Muscle layer of colon (tissue), 2 donors: ENCODE measurements around the gene ACVR1C.

ENCODE experiments used
- H3K27ac ChIP-seq: one replicate; pipeline ENCODE4 v1.7.0; 2013; ENCODE audit warnings: low read depth, mild to moderate bottlenecking, low read length, moderate library complexity
- H3K27me3 ChIP-seq, 2 donors: one replicate each; pipeline ENCODE4 v1.7.0; 2013; ENCODE audit warnings: low read length in 2 of 2, mild to moderate bottlenecking in 2 of 2; ENCODE audit not compliant: insufficient read depth in 2 of 2, control insufficient read depth in 1 of 2
- H3K36me3 ChIP-seq: one replicate; pipeline ENCODE4 v1.7.0; 2013; ENCODE audit warnings: mild to moderate bottlenecking, low read length; ENCODE audit not compliant: insufficient read depth
- H3K4me1 ChIP-seq: one replicate; pipeline ENCODE4 v1.7.0; 2013; ENCODE audit warnings: mild to moderate bottlenecking, low read length; ENCODE audit not compliant: insufficient read depth
- H3K4me3 ChIP-seq, 2 donors: one replicate each; pipeline ENCODE4 v1.7.0; 2013; ENCODE audit warnings: low read length in 2 of 2, low read depth in 1 of 2, mild to moderate bottlenecking in 1 of 2, moderate library complexity in 1 of 2
- H3K9ac ChIP-seq: one replicate; pipeline ENCODE4 v1.7.0; 2013; ENCODE audit warnings: low read length
- H3K9me3 ChIP-seq: one replicate; pipeline ENCODE4 v1.7.0; 2013; ENCODE audit warnings: mild to moderate bottlenecking, low read length
- donor health status: abdominal sarcoma.
- donor health status: Adenocarcinoma of cecum.

The ACVR1C gene

GRCh38 chr2:157492189-157492773 is 136.4 kb downstream of the ACVR1C start:
- Histone ChIP-seq H3K27ac (no peak overlapping the region), H3K4me3 (no peak overlapping the region), H3K36me3 (no peaks in the 10 kb centered on the region), H3K9ac (no peak overlapping the region), H3K4me1 (no peaks in the 10 kb centered on the region), H3K9me3 (no peaks in the 10 kb centered on the region), H3K27me3 (no peaks in the 10 kb centered on the region)

GRCh38 chr2:157489983-157490382 is 138.7 kb downstream of the ACVR1C start:
- Histone ChIP-seq H3K4me1 (no peaks in the 10 kb centered on the region), H3K9ac (no peak overlapping the region), H3K36me3 (no peaks in the 10 kb centered on the region), H3K4me3 (no peak overlapping the region), H3K27ac (no peak overlapping the region), H3K9me3 (no peaks in the 10 kb centered on the region), H3K27me3 (no peaks in the 10 kb centered on the region)

- Histone ChIP-seq H3K9me3 (no peaks in the 10 kb centered on the region), H3K36me3 (no peaks in the 10 kb centered on the region), H3K9ac (no peak overlapping the region), H3K27me3 (no peaks in the 10 kb centered on the region), H3K27ac (no peak overlapping the region), H3K4me3 (no peak overlapping the region), H3K4me1 (no peaks in the 10 kb centered on the region)
These were observed 139.8 kb downstream of the ACVR1C start for GRCh38 chr2:157488877-157489276.

GRCh38 chr2:157487747-157488146 is 140.9 kb downstream of the ACVR1C start:
- Histone ChIP-seq H3K27ac (no peak overlapping the region), H3K4me3 (no peak overlapping the region), H3K27me3 (no peaks in the 10 kb centered on the region), H3K9ac (no peak overlapping the region), H3K9me3 (no peaks in the 10 kb centered on the region), H3K36me3 (no peaks in the 10 kb centered on the region), H3K4me1 (no peaks in the 10 kb centered on the region)

- Histone ChIP-seq H3K9ac (no peak overlapping the region), H3K27ac (no peak overlapping the region)
These were observed 141.4 kb downstream of the ACVR1C start for GRCh38 chr2:157487271-157487610.

GRCh38 chr2:157486596-157487270 is 141.9 kb downstream of the ACVR1C start:
- Histone ChIP-seq H3K4me1 (no peaks in the 10 kb centered on the region), H3K9ac (no peak overlapping the region), H3K4me3 (no peak overlapping the region)

More at GRCh38 chr2:157487271-157487610, 141.4 kb downstream of the ACVR1C start:
- Histone ChIP-seq H3K36me3 (no peaks in the 10 kb centered on the region), H3K4me1 (no peaks in the 10 kb centered on the region), H3K27me3 (no peaks in the 10 kb centered on the region), H3K9me3 (no peaks in the 10 kb centered on the region), H3K4me3 (no peak overlapping the region)

GRCh38 chr2:157480182-157480961 is 148.3 kb downstream of the ACVR1C start:
- no peak overlapping the region for H3K4me3 ChIP-seq
- no peaks in the 10 kb centered on the region for H3K27me3 ChIP-seq
- no peaks in the 10 kb centered on the region for H3K4me1 ChIP-seq
- H3K27ac ChIP-seq: no peak overlapping the region
- H3K36me3 ChIP-seq: no peaks in the 10 kb centered on the region
- H3K9ac ChIP-seq: no peak overlapping the region
- H3K9me3 ChIP-seq: no peaks in the 10 kb centered on the region

More at GRCh38 chr2:157486596-157487270, 141.9 kb downstream of the ACVR1C start:
- Histone ChIP-seq H3K36me3 (no peaks in the 10 kb centered on the region), H3K27ac (no peak overlapping the region), H3K27me3 (no peaks in the 10 kb centered on the region), H3K9me3 (no peaks in the 10 kb centered on the region)

GRCh38 chr2:157479081-157480027 is 149.3 kb downstream of the ACVR1C start:
- Histone ChIP-seq H3K4me3 (no peak overlapping the region), H3K9ac (no peak overlapping the region), H3K36me3 (no peaks in the 10 kb centered on the region), H3K27me3 (no peaks in the 10 kb centered on the region), H3K27ac (no peak overlapping the region), H3K4me1 (no peaks in the 10 kb centered on the region), H3K9me3 (no peaks in the 10 kb centered on the region)

GRCh38 chr2:157477919-157478318 is 150.7 kb downstream of the ACVR1C start:
- Histone ChIP-seq H3K4me3 (no peak overlapping the region), H3K27me3 (no peaks in the 10 kb centered on the region), H3K4me1 (no peaks in the 10 kb centered on the region), H3K9me3 (no peaks in the 10 kb centered on the region), H3K27ac (no peak overlapping the region), H3K36me3 (no peaks in the 10 kb centered on the region), H3K9ac (no peak overlapping the region)

GRCh38 chr2:157476953-157477709 is 151.5 kb downstream of the ACVR1C start:
- Histone ChIP-seq H3K9ac (no peak overlapping the region), H3K36me3 (no peaks in the 10 kb centered on the region), H3K27me3 (no peaks in the 10 kb centered on the region), H3K9me3 (no peaks in the 10 kb centered on the region), H3K4me1 (no peaks in the 10 kb centered on the region), H3K27ac (no peak overlapping the region), H3K4me3 (no peak overlapping the region)
